ENCODE results near the gene KCNG2. TPM values are rescaled to one million over a fixed set of nuclear protein-coding genes. Genes with fewer than 3 reads are reported as not detected.

KCNG2 gene
- total RNA-seq, 4 donors from 2014 or later, result 0.27 TPM; not detected in 3

DNA sequence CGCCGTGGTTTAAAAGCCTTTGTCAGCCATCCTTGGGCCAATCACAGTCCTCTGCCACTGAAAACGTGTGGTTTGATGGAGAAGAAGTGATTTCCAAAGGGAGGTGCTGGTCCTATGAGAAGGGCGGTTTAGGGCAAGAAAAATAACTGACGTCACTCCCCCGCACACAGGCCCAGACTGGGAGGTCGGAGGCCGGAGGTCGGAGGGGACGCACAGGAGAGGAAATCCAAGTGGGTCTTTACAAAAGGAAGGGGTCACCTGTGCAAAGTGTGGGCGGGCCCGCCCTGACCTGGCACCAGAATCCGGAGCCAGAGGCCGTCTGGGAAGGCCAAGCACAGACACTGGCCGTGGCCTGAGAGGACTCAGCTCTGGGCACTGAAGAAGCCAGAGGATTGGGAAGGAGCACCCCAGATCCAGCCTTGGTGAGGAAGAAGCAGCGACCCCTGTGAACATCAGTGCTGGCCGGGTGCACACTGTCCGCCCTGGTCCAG, 18.0 kb upstream of the KCNG2 start:
- Histone ChIP-seq H3K9me3 (no peaks in the 10 kb centered on the region), H3K27ac (no peak overlapping the region), H3K36me3 (no peaks in the 10 kb centered on the region), H3K4me3 (no peak overlapping the region), H3K27me3 (peaks cover 82% of the 10 kb centered on the region), H3K4me1 (no peaks in the 10 kb centered on the region)
- no peak for TF ChIP-seq POLR2A (IDR thresholded peaks at IDR 0.05)
- TF ChIP-seq CTCF (IDR thresholded peaks at IDR 0.05), result no peak
- TF ChIP-seq POLR2AphosphoS5 (IDR thresholded peaks at IDR 0.05), result no peak
- no peak for TF ChIP-seq EP300 (IDR thresholded peaks at IDR 0.05)
- 80 to 93% methylated on average over 2 to 9 of the region's 18 CpGs for whole genome bisulfite sequencing, 2 donors (ENCODE audit: low coverage in 1 of 2)
- ATAC-seq, result no peak

GRCh38 chr18:79780547-79780946, 17.2 kb upstream of the KCNG2 start:
- no peak for TF ChIP-seq EP300 (IDR thresholded peaks at IDR 0.05)
- no peak for TF ChIP-seq POLR2AphosphoS5 (IDR thresholded peaks at IDR 0.05)
- no peak for TF ChIP-seq CTCF (IDR thresholded peaks at IDR 0.05)
- TF ChIP-seq POLR2A (IDR thresholded peaks at IDR 0.05), result no peak
- no peaks in the 10 kb centered on the region for H3K4me1 ChIP-seq
- no peak overlapping the region for H3K4me3 ChIP-seq
- H3K27ac ChIP-seq, result no peak overlapping the region
- WGBS, 2 donors (ENCODE audit: low coverage in 1 of 2), result 86% methylated on average over 4 to 5 of the region's 8 CpGs
- peaks cover 82% of the 10 kb centered on the region for H3K27me3 ChIP-seq
- no peaks in the 10 kb centered on the region for H3K9me3 ChIP-seq
- no peak for ATAC-seq
- H3K36me3 ChIP-seq, result no peaks in the 10 kb centered on the region

DNA sequence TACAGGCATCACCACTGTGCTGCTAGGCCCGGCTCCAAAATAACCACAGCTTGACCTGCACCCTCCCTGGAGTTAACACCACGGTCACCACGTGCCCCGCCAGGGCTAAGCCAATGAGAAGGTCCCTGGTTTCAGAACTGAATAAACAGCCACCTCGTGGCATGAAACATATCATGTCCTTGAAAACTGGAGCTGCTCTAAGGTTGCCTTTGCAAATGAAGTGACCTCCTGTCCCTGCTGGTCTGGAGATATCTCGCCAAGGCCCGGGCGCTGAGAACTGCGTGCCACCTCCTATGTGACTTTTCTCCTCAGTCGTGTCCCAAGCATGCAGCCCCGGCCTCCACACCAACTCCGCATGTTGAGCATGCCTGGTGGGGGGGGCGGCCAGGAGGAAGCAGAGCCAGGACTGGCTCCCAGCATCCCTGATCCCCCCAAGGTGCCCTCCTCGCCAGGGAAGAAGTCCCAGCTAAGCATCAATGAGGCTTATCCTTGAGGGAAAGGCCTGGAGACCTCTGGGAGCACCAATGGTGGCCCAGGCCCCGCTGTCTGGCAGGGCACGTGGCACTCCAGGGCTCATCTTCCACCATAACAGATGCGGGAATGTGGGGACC, 16.3 kb upstream of the KCNG2 start:
- no peak for TF ChIP-seq POLR2A (IDR thresholded peaks at IDR 0.05)
- Histone ChIP-seq H3K4me3 (no peak overlapping the region), H3K9me3 (no peaks in the 10 kb centered on the region), H3K27me3 (peaks cover 82% of the 10 kb centered on the region), H3K4me1 (no peaks in the 10 kb centered on the region), H3K36me3 (no peaks in the 10 kb centered on the region), H3K27ac (no peak overlapping the region)
- WGBS, 2 donors (ENCODE audit: low coverage in 1 of 2), result 76 to 86% methylated on average over 1 to 3 of the region's 17 CpGs
- ATAC-seq, result no peak

DNA sequence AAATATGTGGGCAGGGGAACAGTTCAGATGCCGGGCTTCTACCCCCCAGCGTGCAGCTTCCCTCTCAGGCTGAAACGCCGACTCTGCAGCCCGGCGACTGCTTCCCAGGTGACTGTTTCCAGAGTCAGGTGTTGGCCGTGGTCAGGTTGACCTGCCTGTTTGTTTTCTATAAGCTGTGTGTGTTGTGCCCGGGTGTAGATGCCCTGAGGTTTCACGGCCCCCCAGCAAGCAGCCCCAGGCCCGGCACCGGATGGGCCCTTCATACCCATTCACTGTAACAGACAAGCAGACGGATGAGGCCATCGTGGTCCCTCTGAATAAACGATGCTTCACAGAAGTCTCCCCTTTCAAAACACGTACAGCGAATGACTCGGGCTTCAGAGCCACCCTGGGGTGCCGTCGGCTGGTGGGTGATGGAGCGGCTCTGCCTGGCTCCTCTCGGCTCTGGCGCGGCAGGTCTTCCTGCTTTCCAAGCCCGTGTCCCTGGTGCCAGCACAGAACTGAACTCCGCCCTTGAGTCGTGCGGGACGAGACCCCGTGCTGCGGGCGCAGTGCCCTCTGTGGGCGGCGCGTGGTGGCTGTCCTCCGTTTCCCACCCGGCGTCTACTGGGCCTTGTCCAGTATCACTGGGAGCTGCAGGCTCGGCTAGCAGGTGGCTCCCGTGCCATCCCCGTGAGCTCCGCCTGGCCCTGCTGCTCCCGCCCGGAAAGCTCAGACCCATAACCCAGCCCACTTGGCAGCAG, 15.0 kb upstream of the KCNG2 start:
- Histone ChIP-seq H3K4me1 (peaks cover 0 to 6% (median 1%) of the 10 kb centered on the region in 3 donors), H3K27ac (no peak overlapping the region), H3K4me3 (no peak overlapping the region), H3K36me3 (no peaks in the 10 kb centered on the region), H3K9me3 (no peaks in the 10 kb centered on the region), H3K27me3 (peaks cover 83% of the 10 kb centered on the region)
- 93 to 100% methylated on average over 3 to 5 of the region's 43 CpGs for WGBS, 2 donors (ENCODE audit: low coverage in 1 of 2)
- TF ChIP-seq POLR2AphosphoS5 (IDR thresholded peaks at IDR 0.05), result no peak
- no peak for TF ChIP-seq POLR2A (IDR thresholded peaks at IDR 0.05)
- no peak for TF ChIP-seq CTCF (IDR thresholded peaks at IDR 0.05)
- TF ChIP-seq EP300 (IDR thresholded peaks at IDR 0.05), result no peak
- ATAC-seq, result no peak

DNA sequence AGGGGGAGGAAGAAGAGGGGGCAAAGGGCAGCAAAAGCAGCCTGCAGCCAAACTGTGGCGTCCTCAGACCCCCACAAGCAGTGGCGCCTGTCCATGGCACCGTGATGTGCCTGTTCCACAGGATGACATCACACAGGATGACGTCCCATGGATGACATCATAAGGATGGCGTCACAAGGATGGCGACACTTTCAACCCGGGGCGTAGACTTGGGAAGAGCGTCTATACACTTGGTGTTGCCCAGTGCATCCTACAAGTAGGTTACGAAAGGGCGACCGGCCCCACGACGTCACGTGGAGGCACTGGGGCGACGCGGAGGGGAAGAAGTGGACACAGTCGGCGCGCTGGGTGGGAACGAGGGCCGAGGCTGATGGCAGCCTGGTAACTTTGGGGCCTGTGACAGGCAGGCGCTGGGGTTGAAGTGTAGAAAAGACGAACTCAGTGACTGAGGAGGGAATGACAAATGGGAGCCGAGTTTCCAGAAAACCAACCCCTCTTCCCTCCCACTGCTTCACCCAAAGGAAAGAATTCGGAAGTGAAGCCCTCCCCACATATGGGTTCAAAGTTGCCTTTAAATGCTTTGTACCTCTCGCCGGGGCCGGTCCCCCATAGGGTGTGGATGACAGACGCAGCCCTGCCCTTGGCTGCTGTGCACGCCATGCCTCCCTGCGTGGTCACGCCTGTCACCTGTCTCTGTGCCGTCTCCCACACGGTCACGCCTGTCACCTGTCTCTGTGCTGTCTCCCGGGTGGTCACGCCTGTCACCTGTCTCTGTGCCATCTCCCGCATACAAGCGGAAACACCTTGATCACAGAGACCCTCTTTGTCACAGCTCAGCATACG, 13.4 kb upstream of the KCNG2 start:
- no peak for TF ChIP-seq POLR2AphosphoS5 (IDR thresholded peaks at IDR 0.05)
- no peak for TF ChIP-seq POLR2A (IDR thresholded peaks at IDR 0.05)
- no peak for TF ChIP-seq EP300 (IDR thresholded peaks at IDR 0.05)
- TF ChIP-seq CTCF (IDR thresholded peaks at IDR 0.05), result no peak
- Histone ChIP-seq H3K27me3 (peaks cover 88% of the 10 kb centered on the region), H3K4me3 (no peak overlapping the region), H3K9me3 (no peaks in the 10 kb centered on the region), H3K27ac (no peak overlapping the region), H3K4me1 (peaks cover 0 to 15% (median 7%) of the 10 kb centered on the region in 3 donors), H3K36me3 (no peaks in the 10 kb centered on the region)
- 78 to 83% methylated on average over 8 to 25 of the region's 42 CpGs for WGBS, 2 donors (ENCODE audit: low coverage in 1 of 2)
- no peak for ATAC-seq

Data from gastroesophageal sphincter (tissue), 4 donors.